Kidney (tissue), 14 donors: ENCODE data around the gene GTF2F2. TPM values are rescaled to one million over a fixed set of nuclear protein-coding genes. Genes with fewer than 3 reads are reported as not detected.
"Not testable (repeated sequence)": the region's sequence is repeated elsewhere in the genome, so short reads cannot be mapped to it uniquely, and the experiment has no call there.

Experiments
- DNase-seq, 5 donors: peaks; one replicate each; pipeline ENCODE4 v3.0.0-alpha.2; 2013 to 2020
- FAIRE-seq: peaks from 2 replicates; lab custom pipeline; 2012; peaks lifted over from hg19 to GRCh38; lab: Jason Lieb, UNC
- H3K27ac ChIP-seq, 2 donors: one replicate each; pipeline ENCODE4 v1.7.0; 2013; ENCODE audit warnings: low read depth in 2 of 2, low read length in 2 of 2, inconsistent platforms in 1 of 2
- H3K27me3 ChIP-seq: one replicate; pipeline ENCODE4 v1.7.1; 2013; ENCODE audit warnings: low read length, inconsistent platforms; ENCODE audit not compliant: control insufficient read depth, insufficient read depth
- H3K36me3 ChIP-seq, 3 donors: one replicate each; pipeline versions ENCODE4 v1.7.0 to v1.7.1; 2013; ENCODE audit warnings: low read length in 3 of 3, control low read depth in 1 of 3, inconsistent platforms in 1 of 3; ENCODE audit not compliant: insufficient read depth in 3 of 3, control insufficient read depth in 2 of 3
- H3K4me1 ChIP-seq, 3 donors: one replicate each; pipeline versions ENCODE4 v1.7.0 to v1.7.1; 2013; ENCODE audit warnings: low read length in 3 of 3, inconsistent platforms in 1 of 3, low read depth in 1 of 3; ENCODE audit not compliant: control insufficient read depth in 2 of 3, insufficient read depth in 2 of 3
- H3K4me3 ChIP-seq, 3 donors: one replicate each; pipeline versions ENCODE4 v1.7.0 to v1.8.1; 2013; ENCODE audit warnings: low read length in 3 of 3, control low read depth in 1 of 3, inconsistent platforms in 1 of 3
- H3K9ac ChIP-seq, 3 donors: one replicate each; pipeline versions ENCODE4 v1.7.0 to v1.7.1; 2013; ENCODE audit warnings: low read length in 3 of 3, control low read depth in 1 of 3, inconsistent platforms in 1 of 3
- H3K9me3 ChIP-seq, 3 donors: one replicate each; pipeline versions ENCODE4 v1.7.0 to v1.7.1; 2013; ENCODE audit warnings: low read length in 3 of 3, control low read depth in 1 of 3, inconsistent platforms in 1 of 3; ENCODE audit not compliant: control insufficient read depth in 2 of 3, insufficient read depth in 1 of 3
- intact Hi-C: fragments of 100-400 bp; cut with DNase I; formaldehyde crosslinking; loops from one replicate; pipeline ENCODE4 v1.11.1; 2022
- polyA plus RNA-seq: library from polyadenylated mRNA; stranded (reverse); fragments of 350-450 nt; fragmentation: Illumina TruSeq; extraction: RNeasy Lipid Tissue Mini Kit (QIAGEN cat#74804); gene quantifications from one replicate; pipeline ENCODE4 v1.2.3, GENCODE V29; 2014; ENCODE audit warnings: low read depth, low replicate concordance; ENCODE audit not compliant: insufficient read depth
- total RNA-seq: library from RNA; stranded (reverse); fragmentation: NEBNext Ultra II Directional; extraction: Animal tissue kit (Norgen Biotek cat#: 25700); gene quantifications from one replicate; pipeline ENCODE4 v1.2.1, GENCODE V29; 2021
- TF ChIP-seq, protein P1 (sequence below): IDR thresholded peaks from 3 replicates; pipeline ENCODE4 v1.5.1; 2012; ENCODE audit warnings: mild to moderate bottlenecking, moderate library complexity, borderline replicate concordance; ENCODE audit not compliant: insufficient read depth; ENCODE audit errors: extremely low read depth
- donor health status: control.
- donor health status: control.
- donor health status: control.
- donor health status: control.
- donor health status: control.
- donor health status: DM: yes; HTN: yes; CAD: no.
- donor health status: Normal renal cell carcinoma (clear cell type).

GTF2F2 gene
- total and polyA plus RNA-seq, 2 donors from 2014 or later, result 16.6 to 17.3 TPM

DNA sequence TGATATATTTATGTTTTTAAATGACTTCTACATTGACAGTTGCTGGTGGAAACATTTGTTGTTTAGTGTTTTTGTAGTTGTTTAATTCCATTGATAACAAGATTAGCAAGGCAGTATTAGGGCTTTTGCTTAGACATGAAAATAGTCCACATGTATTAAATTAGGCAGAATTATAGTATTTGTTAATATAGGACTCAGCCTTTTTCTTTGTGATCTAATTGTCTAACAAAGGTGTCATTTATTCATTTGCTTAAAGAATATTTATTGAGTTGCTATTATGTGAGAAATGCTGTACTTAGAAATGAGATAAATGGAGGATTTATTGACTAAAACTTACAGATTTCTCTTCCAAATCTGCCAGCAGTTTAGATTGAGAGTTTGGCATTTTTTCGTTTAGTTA, 122.2 kb downstream of the GTF2F2 start:
- no peak for FAIRE-seq
- H3K9ac ChIP-seq, result peak overlapping the region in 1 of 3 donors; percentile 19
- H3K36me3 ChIP-seq, result no peaks in the 10 kb centered on the region
- no peak for DNase-seq
- H3K4me3 ChIP-seq, result no peak overlapping the region
- no peaks in the 10 kb centered on the region for H3K9me3 ChIP-seq
- peaks cover 0 to 5% (median 0%) of the 10 kb centered on the region in 3 donors for H3K4me1 ChIP-seq
- intact Hi-C loops, result no loop called here
- H3K27me3 ChIP-seq, result no peaks in the 10 kb centered on the region
- no peak overlapping the region for H3K27ac ChIP-seq
- TF ChIP-seq, protein P1, sequence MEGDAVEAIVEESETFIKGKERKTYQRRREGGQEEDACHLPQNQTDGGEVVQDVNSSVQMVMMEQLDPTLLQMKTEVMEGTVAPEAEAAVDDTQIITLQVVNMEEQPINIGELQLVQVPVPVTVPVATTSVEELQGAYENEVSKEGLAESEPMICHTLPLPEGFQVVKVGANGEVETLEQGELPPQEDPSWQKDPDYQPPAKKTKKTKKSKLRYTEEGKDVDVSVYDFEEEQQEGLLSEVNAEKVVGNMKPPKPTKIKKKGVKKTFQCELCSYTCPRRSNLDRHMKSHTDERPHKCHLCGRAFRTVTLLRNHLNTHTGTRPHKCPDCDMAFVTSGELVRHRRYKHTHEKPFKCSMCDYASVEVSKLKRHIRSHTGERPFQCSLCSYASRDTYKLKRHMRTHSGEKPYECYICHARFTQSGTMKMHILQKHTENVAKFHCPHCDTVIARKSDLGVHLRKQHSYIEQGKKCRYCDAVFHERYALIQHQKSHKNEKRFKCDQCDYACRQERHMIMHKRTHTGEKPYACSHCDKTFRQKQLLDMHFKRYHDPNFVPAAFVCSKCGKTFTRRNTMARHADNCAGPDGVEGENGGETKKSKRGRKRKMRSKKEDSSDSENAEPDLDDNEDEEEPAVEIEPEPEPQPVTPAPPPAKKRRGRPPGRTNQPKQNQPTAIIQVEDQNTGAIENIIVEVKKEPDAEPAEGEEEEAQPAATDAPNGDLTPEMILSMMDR, result no peak

DNA sequence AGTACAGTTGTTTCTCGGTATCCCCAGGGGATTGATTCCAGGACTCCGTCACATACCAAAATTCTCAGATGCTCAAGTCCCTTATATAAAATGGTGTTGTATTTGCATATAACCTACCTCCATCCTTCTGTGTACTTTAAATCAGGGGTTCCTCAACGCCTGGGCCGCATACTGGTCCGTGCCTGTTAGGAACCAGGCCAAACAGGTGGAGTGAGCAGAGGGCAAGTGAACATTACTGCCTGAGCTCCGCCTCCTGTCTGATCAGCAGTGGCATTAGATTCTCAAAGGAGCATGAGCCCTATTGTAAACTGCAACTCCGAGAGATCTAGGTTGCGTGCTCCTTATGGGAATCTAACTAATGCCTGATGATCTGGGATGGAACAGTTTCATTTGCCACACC, 122.8 kb downstream of the GTF2F2 start:
- H3K4me3 ChIP-seq, result no peak overlapping the region
- H3K36me3 ChIP-seq, result no peaks in the 10 kb centered on the region
- no peaks in the 10 kb centered on the region for H3K27me3 ChIP-seq
- intact Hi-C loops, result no loop called here
- H3K27ac ChIP-seq, result no peak overlapping the region
- no peak overlapping the region for H3K9ac ChIP-seq
- FAIRE-seq, result no peak
- DNase-seq, result no peak
- TF ChIP-seq, protein P1, result no peak
- peaks cover 0 to 5% (median 0%) of the 10 kb centered on the region in 3 donors for H3K4me1 ChIP-seq
- no peaks in the 10 kb centered on the region for H3K9me3 ChIP-seq

DNA sequence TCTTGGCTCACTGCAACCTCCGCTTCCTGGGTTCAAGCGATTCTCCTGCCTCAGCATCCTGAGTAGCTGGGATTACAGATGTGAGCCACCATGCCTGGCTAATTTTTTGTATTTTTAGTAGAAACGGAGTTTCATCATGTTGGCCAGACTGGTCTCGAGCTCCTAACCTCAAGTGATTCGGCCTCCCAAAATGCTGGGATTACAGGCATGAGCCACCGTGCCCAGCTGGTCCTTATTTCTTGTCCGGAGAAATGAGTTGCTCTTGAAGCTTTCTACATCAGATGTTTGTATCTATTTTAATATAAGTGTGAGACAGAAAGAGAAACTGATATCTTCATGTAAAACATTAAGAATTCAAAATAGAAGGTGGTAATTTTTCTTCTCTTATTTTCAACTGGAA, 124.4 kb downstream of the GTF2F2 start:
- H3K27ac ChIP-seq, H3K9me3 ChIP-seq, H3K4me1 ChIP-seq, H3K4me3 ChIP-seq, FAIRE-seq, DNase-seq, H3K9ac ChIP-seq, H3K36me3 ChIP-seq, H3K27me3 ChIP-seq, intact Hi-C loops: not testable (repeated sequence)

DNA sequence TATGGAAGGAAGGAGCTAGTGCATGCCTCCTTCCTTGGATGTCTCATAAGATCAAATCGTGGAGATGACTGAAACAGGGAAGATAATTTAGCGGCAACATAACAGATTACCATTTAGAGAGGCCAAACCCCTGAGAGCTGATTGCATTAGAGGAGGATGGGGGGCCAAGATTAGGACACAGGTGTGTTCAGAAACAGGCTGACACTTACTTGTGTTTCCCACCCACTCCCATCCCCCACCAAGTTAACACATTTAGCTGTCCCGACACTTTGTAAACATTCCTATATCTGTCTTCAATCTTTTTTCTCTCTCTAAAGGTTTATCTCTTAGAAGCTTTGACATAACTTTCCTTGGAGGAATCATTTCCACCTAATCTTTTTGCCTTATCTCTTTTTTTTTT, 129.4 kb downstream of the GTF2F2 start:
- H3K9me3 ChIP-seq, result no peaks in the 10 kb centered on the region
- FAIRE-seq (no peak), DNase-seq (no peak)
- peaks cover 0 to 4% (median 3%) of the 10 kb centered on the region in 3 donors for H3K36me3 ChIP-seq
- H3K4me1 ChIP-seq, result no peaks in the 10 kb centered on the region
- intact Hi-C loops, result no loop called here
- H3K27me3 ChIP-seq, result no peaks in the 10 kb centered on the region
- TF ChIP-seq, protein P1, result no peak
- H3K9ac ChIP-seq, result no peak overlapping the region
- no peak overlapping the region for H3K27ac ChIP-seq
- no peak overlapping the region for H3K4me3 ChIP-seq
